Keratinocyte (primary cell): ENCODE results near the gene GPRIN2. TPM values are rescaled to one million over a fixed set of nuclear protein-coding genes. Genes with fewer than 3 reads are reported as not detected.

ENCODE experiments used
- DNase-seq: peaks from one replicate; pipeline ENCODE4 v3.0.0-alpha.2; 2011; ENCODE audit warnings: low read depth, missing footprints, low spot score
- FAIRE-seq: peaks from 2 replicates; lab custom pipeline; 2011; peaks lifted over from hg19 to GRCh38; lab: Jason Lieb, UNC
- H2AFZ ChIP-seq: 2 replicates; pipeline ENCODE4 v1.6.0; 2012; ENCODE audit warnings: low read length, control low read depth, inconsistent platforms; ENCODE audit not compliant: control insufficient read depth
- H3K27ac ChIP-seq: 2 replicates; pipeline ENCODE4 v1.5.1; 2011; ENCODE audit warnings: low read length; ENCODE audit not compliant: control insufficient read depth, insufficient read depth
- H3K27me3 ChIP-seq: 3 replicates; pipeline ENCODE4 v1.6.0; 2011; ENCODE audit warnings: low read length; ENCODE audit not compliant: control insufficient read depth, insufficient read depth; ENCODE audit errors: extremely low read depth
- H3K36me3 ChIP-seq, 2 experiments: 2 replicates in 1 of 2; 3 replicates in 1 of 2; pipeline ENCODE4 v1.5.1; 2011; ENCODE audit warnings: low read length in 2 of 2, mild to moderate bottlenecking in 1 of 2; ENCODE audit not compliant: control insufficient read depth in 2 of 2, insufficient read depth in 2 of 2; ENCODE audit errors: extremely low read depth in 1 of 2
- H3K4me1 ChIP-seq: 3 replicates; pipeline ENCODE4 v1.5.1; 2011; ENCODE audit warnings: low read length; ENCODE audit not compliant: control insufficient read depth, insufficient read depth; ENCODE audit errors: extremely low read depth
- H3K4me2 ChIP-seq: 3 replicates; pipeline ENCODE4 v1.6.0; 2011; ENCODE audit warnings: low read depth, low read length; ENCODE audit not compliant: control insufficient read depth, insufficient read depth; ENCODE audit errors: extremely low read depth
- H3K4me3 ChIP-seq, 3 experiments: fragments of 200-600 bp in 1 of 3; sonication (generic) in 1 of 3; 2 replicates in 2 of 3; 3 replicates in 1 of 3; pipeline ENCODE4 v1.5.1; 2011 to 2016; ENCODE audit warnings: low read length in 3 of 3, mild to moderate bottlenecking in 3 of 3, control low read depth in 2 of 3, inconsistent platforms in 1 of 3, low read depth in 1 of 3, mixed read lengths in 1 of 3, mixed run types in 1 of 3, moderate library complexity in 1 of 3; ENCODE audit not compliant: control insufficient read depth in 2 of 3, insufficient read depth in 2 of 3; ENCODE audit errors: extremely low read depth in 1 of 3
- H3K79me2 ChIP-seq: 2 replicates; pipeline ENCODE4 v1.6.0; 2012; ENCODE audit warnings: low read length; ENCODE audit not compliant: control insufficient read depth, insufficient read depth
- H3K9ac ChIP-seq: 3 replicates; pipeline ENCODE4 v1.6.0; 2011; ENCODE audit warnings: low read length; ENCODE audit not compliant: control insufficient read depth, insufficient read depth; ENCODE audit errors: extremely low read depth
- H3K9me1 ChIP-seq: 3 replicates; pipeline ENCODE4 v1.6.0; 2011; ENCODE audit warnings: low read length; ENCODE audit not compliant: control insufficient read depth, insufficient read depth; ENCODE audit errors: extremely low read depth
- H3K9me3 ChIP-seq: 2 replicates; pipeline ENCODE4 v1.5.1; 2012; ENCODE audit warnings: low read depth, low read length; ENCODE audit not compliant: control insufficient read depth
- H4K20me1 ChIP-seq: 3 replicates; pipeline ENCODE4 v1.6.0; 2011; ENCODE audit warnings: low read length; ENCODE audit not compliant: control insufficient read depth, insufficient read depth; ENCODE audit errors: extremely low read depth
- CTCF ChIP-seq, 3 experiments: IDR thresholded peaks in 1 of 3; conservative IDR thresholded peaks in 1 of 3; optimal IDR thresholded peaks in 1 of 3; 2 replicates in 2 of 3; 3 replicates in 1 of 3; pipeline versions ENCODE3 to v1.5.1; 2011; ENCODE audit warnings: low read length in 3 of 3, mild to moderate bottlenecking in 3 of 3, moderate library complexity in 2 of 3, control low read depth in 1 of 3, inconsistent platforms in 1 of 3; ENCODE audit not compliant: insufficient read depth in 2 of 3; ENCODE audit errors: extremely low read depth in 1 of 3
- EZH2 ChIP-seq: IDR thresholded peaks from one replicate; pipeline ENCODE4 v1.6.1; 2012; ENCODE audit warnings: inconsistent platforms, mild to moderate bottlenecking, low read length, moderate library complexity
- dilution Hi-C: fragments of 300-500 bp; cut with MboI; formaldehyde crosslinking; loops from one replicate; pipeline ENCODE4 v1.7.0; 2020; ENCODE audit warnings: low sequenced_read_pairs; ENCODE audit not compliant: extremely low pct_ligation_motif_present
- polyA plus RNA-seq, 5 experiments: library from polyadenylated mRNA; depleted of rRNA in 3 of 5; stranded (reverse) in 3 of 5; stranded (forward) in 1 of 5; unstranded in 1 of 5; fragments of >200 nt; gene quantifications; 1 replicate in 1 of 5; 2 replicates in 3 of 5; 3 replicates in 1 of 5; pipeline versions ENCODE4 v1.2.1 to v1.2.3, GENCODE V29; 2011 to 2012; ENCODE audit warnings: missing spikeins in 2 of 5, low read depth in 1 of 5, low replicate concordance in 1 of 5

The GPRIN2 gene
- polyA plus RNA-seq, 1 donor (not counting 4 experiments of a cell fraction or from before 2014, with no cell fraction given): 0.08 TPM

- no peak overlapping the region for H2AFZ ChIP-seq
- no peaks in the 10 kb centered on the region for H3K9me3 ChIP-seq
- no peak overlapping the region for H3K27ac ChIP-seq
- H3K9ac ChIP-seq: no peak overlapping the region
- FAIRE-seq: no peak
- H4K20me1 ChIP-seq: no peaks in the 10 kb centered on the region
- H3K4me2 ChIP-seq: no peak overlapping the region
- DNase-seq: no peak
- H3K36me3 ChIP-seq: no peaks in the 10 kb centered on the region
- no peaks in the 10 kb centered on the region for H3K79me2 ChIP-seq
- peaks cover 74% of the 10 kb centered on the region for H3K27me3 ChIP-seq
- no peaks in the 10 kb centered on the region for H3K9me1 ChIP-seq
- no peak for TF ChIP-seq CTCF (optimal IDR thresholded peaks at IDR 0.05 in 1 of 3, IDR thresholded peaks at IDR 0.05 in 1 of 3, conservative IDR thresholded peaks at IDR 0.05 in 1 of 3; ENCODE audit: extremely low read depth in 1 of 3, insufficient read depth in 2 of 3, low read length in 3 of 3)
- TF ChIP-seq EZH2: no peak
- no peaks in the 10 kb centered on the region for H3K4me1 ChIP-seq
- no peak overlapping the region for H3K4me3 ChIP-seq
- dilution Hi-C loops: no loop called here
These were observed 9.6 kb downstream of the GPRIN2 start for GRCh38 chr10:46546591-46547540.

GRCh38 chr10:46545861-46546590, 10.4 kb downstream of the GPRIN2 start:
- peaks cover 71% of the 10 kb centered on the region for H3K27me3 ChIP-seq
- H3K9ac ChIP-seq: no peak overlapping the region
- H3K4me2 ChIP-seq: no peak overlapping the region

More at GRCh38 chr10:46545861-46546590, 10.4 kb downstream of the GPRIN2 start:
- no peak for TF ChIP-seq EZH2
- TF ChIP-seq CTCF (optimal IDR thresholded peaks at IDR 0.05 in 1 of 3, IDR thresholded peaks at IDR 0.05 in 1 of 3, conservative IDR thresholded peaks at IDR 0.05 in 1 of 3; ENCODE audit: extremely low read depth in 1 of 3, insufficient read depth in 2 of 3, low read length in 3 of 3): no peak
- dilution Hi-C loops: no loop called here
- H3K4me1 ChIP-seq: no peaks in the 10 kb centered on the region
- FAIRE-seq: no peak
- no peak overlapping the region for H2AFZ ChIP-seq
- H3K9me1 ChIP-seq: no peaks in the 10 kb centered on the region
- no peak overlapping the region for H3K27ac ChIP-seq
- H3K36me3 ChIP-seq: no peaks in the 10 kb centered on the region
- DNase-seq: no peak
- H3K9me3 ChIP-seq: no peaks in the 10 kb centered on the region
- no peaks in the 10 kb centered on the region for H4K20me1 ChIP-seq
- no peaks in the 10 kb centered on the region for H3K79me2 ChIP-seq
- H3K4me3 ChIP-seq: no peak overlapping the region
